Peyer's patch (tissue), 4 donors: Measurements from ENCODE around the gene NEK8. TPM values are rescaled to one million over a fixed set of nuclear protein-coding genes. Genes with fewer than 3 reads are reported as not detected.

Experiments used
- DNase-seq, 3 donors: peaks; one replicate each; pipeline ENCODE4 v3.0.0-alpha.2; 2017 to 2019
- H3K27ac ChIP-seq, 4 donors: fragments of 200-600 bp; sonication (generic); one replicate each; pipeline ENCODE4 v1.5.1; 2016 to 2019
- H3K27me3 ChIP-seq, 2 donors: fragments of 200-600 bp; sonication (generic); one replicate each; pipeline ENCODE4 v1.5.1; 2019
- H3K36me3 ChIP-seq, 3 donors: fragments of 200-600 bp; sonication (generic); one replicate each; pipeline ENCODE4 v1.5.1; 2016 to 2019
- H3K4me1 ChIP-seq, 4 donors: fragments of 200-600 bp; sonication (generic); one replicate each; pipeline ENCODE4 v1.5.1; 2016 to 2019
- H3K4me3 ChIP-seq, 4 donors: fragments of 200-600 bp; sonication (generic); 1 replicate in 3 of 4; 2 replicates in 1 of 4; pipeline ENCODE4 v1.5.1; 2016 to 2019; ENCODE audit warnings: mild to moderate bottlenecking in 1 of 4
- H3K9me3 ChIP-seq, 4 donors: fragments of 200-600 bp; sonication (generic); one replicate each; pipeline ENCODE4 v1.5.1; 2016 to 2019; ENCODE audit warnings: mild to moderate bottlenecking in 1 of 4
- POLR2A ChIP-seq, 2 donors: fragments of 450-650 bp; IDR thresholded peaks; one replicate each; pipeline ENCODE4 v1.5.1; 2017; ENCODE audit warnings: antibody characterized with exemption in 2 of 2, mild to moderate bottlenecking in 2 of 2, moderate library complexity in 2 of 2
- total RNA-seq, 4 donors: library from RNA; depleted of rRNA; stranded (reverse); fragments of >200 nt; gene quantifications; one replicate each; pipeline ENCODE4 v1.1.0, GENCODE V29; 2016
- TF ChIP-seq, protein P1 (sequence below), 6 experiments: fragments of 450-650 bp in 4 of 6; fragments of 200-600 bp in 2 of 6; sonication (generic) in 1 of 6; IDR thresholded peaks; one replicate each; pipeline ENCODE4 v1.5.1; 2017 to 2019; ENCODE audit warnings: antibody characterized with exemption in 6 of 6, mild to moderate bottlenecking in 3 of 6, moderate library complexity in 1 of 6

NEK8 gene
- total RNA-seq, result 10 to 100 TPM in 2 of 4 donors, 1 to 10 TPM in 2; 7.4 to 89.1 (median 14.0) TPM

DNA sequence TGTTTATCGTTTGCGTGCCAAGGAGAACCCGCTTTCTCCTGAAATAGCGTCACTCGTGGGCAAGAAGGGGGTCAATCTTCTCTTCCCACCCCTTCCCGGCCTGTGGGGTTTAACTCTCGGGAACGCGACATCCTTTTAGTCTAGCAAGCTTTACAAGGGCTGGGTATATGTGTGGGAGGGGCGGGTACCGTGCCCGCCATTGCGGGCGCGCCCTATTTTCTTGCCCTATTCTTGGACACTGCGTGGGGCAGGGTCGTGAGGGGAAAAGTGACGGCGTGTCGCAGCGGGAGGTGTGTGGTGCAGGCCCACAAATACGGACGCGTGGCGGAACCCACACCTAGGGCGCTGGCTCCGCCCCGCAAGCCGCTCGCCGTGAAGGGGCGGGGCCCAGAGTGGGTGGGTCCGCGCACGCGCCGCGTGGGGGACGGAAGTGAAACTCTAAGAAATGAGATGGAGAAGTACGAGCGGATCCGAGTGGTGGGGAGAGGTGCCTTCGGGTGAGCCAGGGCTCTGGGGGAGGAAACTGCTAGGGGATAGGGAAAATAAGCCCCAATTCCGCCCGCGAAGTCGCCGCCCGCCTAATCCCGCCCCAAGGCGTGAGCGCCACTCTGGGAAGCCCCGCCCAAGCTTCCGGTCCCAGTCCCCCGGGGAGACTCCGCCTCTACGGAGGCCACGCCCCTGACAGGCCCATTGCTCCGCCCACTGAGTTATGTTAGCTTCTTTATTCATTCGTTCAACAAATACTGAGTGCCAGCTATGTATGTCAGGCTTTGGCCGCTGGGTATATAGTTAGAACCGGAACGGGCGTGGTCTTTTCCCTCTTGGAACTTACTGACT, at the start of gene NEK8:
TSS of gene NEK8 (plus strand) at position 425 of the 837 bp plus-strand sequence. CDS start at position 451, 26 bp downstream.
- H3K36me3 ChIP-seq, result peaks cover 0 to 10% (median 0%) of the 10 kb centered on the region in 3 donors
- H3K4me3 ChIP-seq, result peak within 1 kb of the TSS; percentile 71 to 87 (median 76)

DNA sequence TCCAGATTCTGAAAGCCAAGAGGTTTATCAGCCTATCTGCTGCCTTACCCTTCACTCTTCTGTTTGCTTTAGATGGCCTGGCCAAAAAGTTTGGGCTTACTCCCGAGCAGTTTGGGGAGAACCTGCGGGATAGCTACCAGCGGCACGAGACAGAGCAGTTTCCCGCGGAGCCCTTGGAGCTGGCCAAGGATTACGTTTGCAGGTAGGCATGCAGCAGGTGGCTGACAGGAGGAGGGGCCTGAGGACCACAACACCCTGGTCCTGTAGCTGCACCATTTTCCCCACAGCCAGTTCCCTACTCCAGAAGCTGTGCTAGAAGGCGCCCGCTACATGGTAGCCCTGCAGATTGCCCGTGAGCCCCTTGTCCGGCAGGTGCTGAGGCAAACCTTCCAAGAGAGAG, 45.9 kb upstream of the NEK8 start:
- Histone ChIP-seq H3K4me1 (no peaks in the 10 kb centered on the region), H3K36me3 (peaks cover 0 to 99% (median 8%) of the 10 kb centered on the region in 3 donors), H3K9me3 (no peaks in the 10 kb centered on the region), H3K4me3 (no peak overlapping the region), H3K27ac (no peak overlapping the region), H3K27me3 (no peaks in the 10 kb centered on the region)
- TF ChIP-seq POLR2A (IDR thresholded peaks at IDR 0.05), result no peak
- TF ChIP-seq, protein P1, sequence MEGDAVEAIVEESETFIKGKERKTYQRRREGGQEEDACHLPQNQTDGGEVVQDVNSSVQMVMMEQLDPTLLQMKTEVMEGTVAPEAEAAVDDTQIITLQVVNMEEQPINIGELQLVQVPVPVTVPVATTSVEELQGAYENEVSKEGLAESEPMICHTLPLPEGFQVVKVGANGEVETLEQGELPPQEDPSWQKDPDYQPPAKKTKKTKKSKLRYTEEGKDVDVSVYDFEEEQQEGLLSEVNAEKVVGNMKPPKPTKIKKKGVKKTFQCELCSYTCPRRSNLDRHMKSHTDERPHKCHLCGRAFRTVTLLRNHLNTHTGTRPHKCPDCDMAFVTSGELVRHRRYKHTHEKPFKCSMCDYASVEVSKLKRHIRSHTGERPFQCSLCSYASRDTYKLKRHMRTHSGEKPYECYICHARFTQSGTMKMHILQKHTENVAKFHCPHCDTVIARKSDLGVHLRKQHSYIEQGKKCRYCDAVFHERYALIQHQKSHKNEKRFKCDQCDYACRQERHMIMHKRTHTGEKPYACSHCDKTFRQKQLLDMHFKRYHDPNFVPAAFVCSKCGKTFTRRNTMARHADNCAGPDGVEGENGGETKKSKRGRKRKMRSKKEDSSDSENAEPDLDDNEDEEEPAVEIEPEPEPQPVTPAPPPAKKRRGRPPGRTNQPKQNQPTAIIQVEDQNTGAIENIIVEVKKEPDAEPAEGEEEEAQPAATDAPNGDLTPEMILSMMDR (IDR thresholded peaks at IDR 0.05), result no peak
- peak in 1 of 3 donors; percentile 42 for DNase-seq

More for the DNA sequence above, at the start of gene NEK8:
- Histone ChIP-seq H3K27ac (peak within 1 kb of the TSS; percentile 95 to 100 (median 98)), H3K9me3 (no peaks in the 10 kb centered on the region), H3K4me1 (peaks cover 0 to 28% (median 8%) of the 10 kb centered on the region in 4 donors), H3K27me3 (no peaks in the 10 kb centered on the region)
- DNase-seq, result peak; percentile 98 to 99 (median 99)
- TF ChIP-seq, protein P1 (IDR thresholded peaks at IDR 0.05), result peak in 3 of 6 experiments; percentile 11 to 30 (median 12)
- peak; percentile 34 to 63 for TF ChIP-seq POLR2A (IDR thresholded peaks at IDR 0.05)

DNA sequence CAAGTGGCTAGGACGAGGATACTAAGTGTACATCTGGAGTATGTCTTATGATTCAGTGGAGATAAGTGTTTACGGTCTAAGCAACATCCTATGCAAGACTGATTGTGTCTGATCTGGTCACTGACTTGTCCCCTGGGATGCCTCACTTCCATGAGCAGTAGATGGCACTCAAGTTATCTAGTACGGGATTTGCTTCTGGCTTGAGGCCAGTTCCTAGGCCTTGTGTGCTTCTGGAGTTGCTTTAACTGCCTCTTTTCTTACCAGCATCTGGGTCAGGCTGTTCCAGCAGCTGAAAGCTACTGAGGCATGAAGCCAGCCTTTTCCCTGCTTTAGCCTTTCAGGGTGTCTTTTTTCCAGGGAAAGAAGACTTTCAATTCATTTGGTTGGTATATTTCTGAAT, 43.6 kb upstream of the NEK8 start:
- peaks cover 0 to 99% (median 3%) of the 10 kb centered on the region in 3 donors for H3K36me3 ChIP-seq
- DNase-seq, result peak in 2 of 3 donors; percentile 48 to 75

DNA sequence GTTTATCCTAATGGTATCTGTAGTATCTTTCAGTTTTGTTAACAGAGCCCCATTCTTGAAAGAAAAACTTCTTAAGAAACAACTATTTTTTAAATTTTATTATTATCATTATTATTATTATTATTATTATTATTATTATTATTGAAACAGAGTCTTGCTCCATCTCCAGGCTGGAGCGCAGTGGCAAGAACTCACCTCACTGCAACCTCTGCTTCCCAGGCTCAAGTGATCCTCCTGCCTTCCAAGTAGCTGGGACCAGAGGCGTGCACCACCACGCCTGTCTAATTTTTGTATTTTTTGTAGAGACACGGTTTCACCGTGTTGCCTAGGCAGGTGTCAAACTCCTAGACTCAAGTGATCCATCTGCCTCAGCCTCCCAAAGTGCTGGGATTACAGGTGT, 43.2 kb upstream of the NEK8 start:
- no peak overlapping the region for H3K4me3 ChIP-seq
- no peak overlapping the region for H3K27ac ChIP-seq
- H3K36me3 ChIP-seq, result peaks cover 0 to 99% (median 3%) of the 10 kb centered on the region in 3 donors
- H3K9me3 ChIP-seq, result no peaks in the 10 kb centered on the region
- no peaks in the 10 kb centered on the region for H3K4me1 ChIP-seq
- no peak for TF ChIP-seq POLR2A (IDR thresholded peaks at IDR 0.05)
- TF ChIP-seq, protein P1 (IDR thresholded peaks at IDR 0.05), result no peak
- H3K27me3 ChIP-seq, result no peaks in the 10 kb centered on the region
- DNase-seq, result peak in 1 of 3 donors; percentile 21

More for the DNA sequence above, 43.6 kb upstream of the NEK8 start:
- H3K27me3 ChIP-seq, result no peaks in the 10 kb centered on the region
- TF ChIP-seq, protein P1 (IDR thresholded peaks at IDR 0.05), result peak in 4 of 6 experiments; percentile 10 to 69 (median 60)
- TF ChIP-seq POLR2A (IDR thresholded peaks at IDR 0.05), result no peak
- H3K9me3 ChIP-seq, result no peaks in the 10 kb centered on the region
- no peaks in the 10 kb centered on the region for H3K4me1 ChIP-seq
- H3K27ac ChIP-seq, result no peak overlapping the region
- no peak overlapping the region for H3K4me3 ChIP-seq

DNA sequence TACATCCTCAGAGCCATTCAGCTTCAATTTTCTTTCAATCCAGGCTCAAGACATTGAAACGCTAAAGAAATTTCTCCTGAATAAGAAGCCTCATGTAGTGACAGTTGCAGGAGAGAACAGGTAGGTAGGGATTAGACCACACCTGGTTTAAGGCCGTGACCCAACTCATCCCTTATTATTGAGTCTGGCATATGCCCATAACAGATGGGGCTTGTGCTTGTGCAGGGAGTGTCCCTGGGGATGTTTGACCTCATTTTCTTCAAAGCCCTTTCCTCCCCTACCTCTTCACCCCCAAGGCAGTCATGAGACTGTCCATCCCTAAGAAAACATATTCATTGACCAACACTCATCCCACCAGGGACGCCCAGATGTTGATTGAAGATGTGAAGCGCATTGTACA, 42.3 kb upstream of the NEK8 start:
- no peak overlapping the region for H3K4me3 ChIP-seq
- no peaks in the 10 kb centered on the region for H3K27me3 ChIP-seq
- no peak for DNase-seq
- H3K27ac ChIP-seq, result no peak overlapping the region
- no peaks in the 10 kb centered on the region for H3K4me1 ChIP-seq
- H3K36me3 ChIP-seq, result peaks cover 0 to 100% (median 3%) of the 10 kb centered on the region in 3 donors
- no peak for TF ChIP-seq POLR2A (IDR thresholded peaks at IDR 0.05)
- TF ChIP-seq, protein P1 (IDR thresholded peaks at IDR 0.05), result no peak
- H3K9me3 ChIP-seq, result no peaks in the 10 kb centered on the region
